Bronchial epithelial cell (primary cell): ENCODE results near the gene TNNI3. TPM values are rescaled to one million over a fixed set of nuclear protein-coding genes. Genes with fewer than 3 reads are reported as not detected.
"Not testable (repeated sequence)": the region's sequence is repeated elsewhere in the genome, so short reads cannot be mapped to it uniquely, and the experiment has no call there.

Experiments used
- DNase-seq: peaks from one replicate; pipeline ENCODE4 v3.0.0-alpha.2; 2010; ENCODE audit warnings: low read depth
- FAIRE-seq: peaks from 2 replicates; lab custom pipeline; 2011; peaks lifted over from hg19 to GRCh38; lab: Jason Lieb, UNC
- H3K27me3 ChIP-seq: 2 replicates; pipeline ENCODE4 v1.5.1; 2011; ENCODE audit warnings: low read length; ENCODE audit not compliant: control insufficient read depth, insufficient read depth
- H3K36me3 ChIP-seq: 2 replicates; pipeline ENCODE4 v1.5.1; 2011; ENCODE audit warnings: low read length; ENCODE audit not compliant: control insufficient read depth, insufficient read depth
- H3K4me3 ChIP-seq: 2 replicates; pipeline ENCODE4 v1.5.1; 2011; ENCODE audit warnings: mild to moderate bottlenecking, low read depth, low read length, control low read depth
- total RNA-seq: library from RNA; depleted of rRNA; stranded (reverse); fragments of >200 nt; gene quantifications from 2 replicates; pipeline ENCODE4 v1.2.1, GENCODE V29; 2014
- TF ChIP-seq, protein P1 (sequence below): IDR thresholded peaks from 2 replicates; pipeline ENCODE4 v1.5.1; 2011; ENCODE audit warnings: mild to moderate bottlenecking, moderate library complexity, low read length, control low read depth, inconsistent platforms; ENCODE audit not compliant: insufficient read depth, severe bottlenecking

Gene TNNI3
- total RNA-seq, 1 donor from 2014 or later: 0.53 TPM

DNA sequence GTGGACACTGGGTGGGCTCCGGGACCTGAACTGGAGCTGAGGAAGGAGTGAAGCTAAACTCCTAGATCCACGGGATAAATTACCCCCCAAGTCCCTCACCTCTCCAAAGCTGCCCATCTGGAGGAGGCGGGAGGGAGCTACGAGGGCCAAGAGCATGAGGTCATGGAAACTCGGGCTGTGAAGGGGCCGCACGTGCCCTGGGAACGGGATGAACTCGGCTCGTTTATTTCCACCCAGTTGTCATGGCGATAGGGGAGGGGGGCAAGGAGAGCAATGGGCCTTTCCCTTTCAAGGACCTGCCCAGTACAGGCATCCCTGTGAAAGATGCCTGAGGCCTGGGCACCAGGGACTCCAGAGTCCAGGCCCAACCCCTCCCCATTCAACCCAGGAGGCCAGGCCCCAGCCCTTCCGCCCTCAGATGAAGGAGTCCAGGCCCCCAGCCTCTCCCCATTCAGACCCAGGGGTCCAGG lies 43.9 kb downstream of the TNNI3 start:
- Histone ChIP-seq H3K4me3 (no peak overlapping the region), H3K27me3 (no peaks in the 10 kb centered on the region), H3K36me3 (peaks cover 7% of the 10 kb centered on the region)
- TF ChIP-seq, protein P1, sequence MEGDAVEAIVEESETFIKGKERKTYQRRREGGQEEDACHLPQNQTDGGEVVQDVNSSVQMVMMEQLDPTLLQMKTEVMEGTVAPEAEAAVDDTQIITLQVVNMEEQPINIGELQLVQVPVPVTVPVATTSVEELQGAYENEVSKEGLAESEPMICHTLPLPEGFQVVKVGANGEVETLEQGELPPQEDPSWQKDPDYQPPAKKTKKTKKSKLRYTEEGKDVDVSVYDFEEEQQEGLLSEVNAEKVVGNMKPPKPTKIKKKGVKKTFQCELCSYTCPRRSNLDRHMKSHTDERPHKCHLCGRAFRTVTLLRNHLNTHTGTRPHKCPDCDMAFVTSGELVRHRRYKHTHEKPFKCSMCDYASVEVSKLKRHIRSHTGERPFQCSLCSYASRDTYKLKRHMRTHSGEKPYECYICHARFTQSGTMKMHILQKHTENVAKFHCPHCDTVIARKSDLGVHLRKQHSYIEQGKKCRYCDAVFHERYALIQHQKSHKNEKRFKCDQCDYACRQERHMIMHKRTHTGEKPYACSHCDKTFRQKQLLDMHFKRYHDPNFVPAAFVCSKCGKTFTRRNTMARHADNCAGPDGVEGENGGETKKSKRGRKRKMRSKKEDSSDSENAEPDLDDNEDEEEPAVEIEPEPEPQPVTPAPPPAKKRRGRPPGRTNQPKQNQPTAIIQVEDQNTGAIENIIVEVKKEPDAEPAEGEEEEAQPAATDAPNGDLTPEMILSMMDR: no peak
- no peak for FAIRE-seq
- no peak for DNase-seq

DNA sequence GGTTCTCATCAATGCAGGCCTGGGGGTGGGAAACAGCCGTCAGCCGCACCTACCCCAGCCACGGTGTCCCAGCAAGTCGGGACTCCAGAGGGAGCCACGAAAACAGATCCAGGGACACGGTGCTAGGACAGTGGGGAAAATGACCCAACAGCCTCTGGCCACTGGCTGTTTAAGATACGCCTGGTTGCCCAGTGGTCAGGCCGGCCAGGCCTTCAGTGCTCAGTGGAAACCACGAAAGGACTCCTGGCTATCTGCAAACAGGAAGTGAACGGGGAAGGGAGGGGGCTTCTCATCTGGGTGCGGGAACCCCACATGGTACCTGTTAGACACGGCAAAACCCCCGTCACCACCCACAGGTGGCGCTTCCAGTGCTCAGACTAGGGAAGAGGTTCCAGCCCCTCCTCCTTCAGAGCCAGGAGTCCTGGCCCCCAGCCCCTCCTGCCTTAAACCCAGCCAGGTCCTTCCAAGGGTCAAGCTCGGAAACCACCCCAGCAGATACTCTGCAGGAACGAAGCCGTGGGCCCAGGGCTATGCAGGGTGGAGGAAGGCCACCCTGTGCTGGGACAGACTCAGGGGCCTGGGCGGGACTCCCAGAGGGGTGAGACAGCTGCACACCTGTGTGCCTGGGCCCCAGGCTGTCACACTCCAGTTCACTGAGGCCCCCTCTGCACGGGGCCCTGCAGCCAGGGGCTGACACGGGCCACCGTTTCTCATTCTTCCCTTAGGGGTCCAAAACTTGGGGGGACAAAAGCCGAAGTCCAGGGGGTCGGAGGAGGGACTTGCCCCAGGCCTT lies 44.6 kb downstream of the TNNI3 start:
- TF ChIP-seq, protein P1: peak; percentile 13
- Histone ChIP-seq H3K36me3 (peaks cover 7% of the 10 kb centered on the region), H3K4me3 (no peak overlapping the region), H3K27me3 (no peaks in the 10 kb centered on the region)
- FAIRE-seq: no peak
- DNase-seq: no peak

DNA sequence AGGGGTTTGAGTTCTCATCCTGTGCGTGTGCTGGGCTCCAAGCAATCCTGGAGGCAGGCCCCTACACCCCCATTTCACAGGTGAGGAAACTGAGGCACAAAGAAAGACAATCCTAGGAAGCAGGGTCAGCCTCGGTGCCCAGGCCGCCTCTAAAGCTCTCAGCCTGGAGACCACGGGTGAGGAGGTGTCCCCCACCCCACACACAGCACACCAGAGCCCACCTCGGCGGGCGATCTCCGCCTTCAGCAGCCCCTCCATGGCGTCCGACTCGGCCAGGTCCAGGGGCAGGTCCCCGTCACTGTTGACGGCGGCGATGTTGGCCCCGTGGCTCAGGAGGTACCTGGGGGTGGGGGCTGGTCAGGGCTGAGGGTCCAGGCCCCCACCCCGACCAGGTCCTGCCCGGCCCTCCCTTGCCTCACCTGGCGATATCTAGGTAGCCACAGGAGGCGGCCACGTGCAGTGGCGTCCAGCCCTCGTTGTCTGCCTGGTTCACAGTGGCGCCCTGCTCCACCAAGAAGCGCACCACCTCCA lies 45.2 kb downstream of the TNNI3 start:
- no peak for FAIRE-seq
- H3K36me3 ChIP-seq: peaks cover 7% of the 10 kb centered on the region

DNA sequence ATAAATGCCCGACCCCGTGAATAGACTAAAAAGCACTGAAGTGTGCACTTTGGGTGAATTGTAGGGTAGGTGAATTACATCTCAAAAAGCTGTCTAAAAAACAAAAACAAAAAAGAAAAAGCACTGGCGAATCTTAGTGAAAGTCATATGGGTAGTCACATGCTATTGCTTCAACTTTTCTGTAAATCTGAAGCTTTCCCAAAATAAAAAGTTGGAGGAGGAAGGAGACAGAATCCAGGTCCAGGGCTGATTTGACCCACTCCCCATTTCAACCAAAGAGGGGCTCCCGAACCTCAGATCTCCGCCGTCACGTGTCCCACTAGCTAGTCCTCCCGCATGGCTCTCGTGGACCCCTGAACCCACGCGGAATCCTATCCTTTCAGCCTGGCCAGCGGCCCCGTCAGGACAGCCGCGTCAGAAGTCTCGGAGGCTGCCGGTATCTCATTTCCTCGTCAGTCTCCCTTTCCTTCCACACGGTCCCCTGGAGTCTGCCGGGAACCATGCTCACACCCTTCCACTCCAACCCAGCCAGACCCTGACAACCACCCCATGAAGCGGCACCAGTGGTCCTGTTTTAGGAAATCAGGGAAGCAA lies 46.2 kb downstream of the TNNI3 start:
- Histone ChIP-seq H3K4me3 (no peak overlapping the region), H3K27me3 (no peaks in the 10 kb centered on the region), H3K36me3 (peaks cover 7% of the 10 kb centered on the region)
- DNase-seq: no peak
- FAIRE-seq: no peak
- TF ChIP-seq, protein P1: no peak

More for the DNA sequence above, 45.2 kb downstream of the TNNI3 start:
- DNase-seq: no peak
- TF ChIP-seq, protein P1: no peak
- Histone ChIP-seq H3K27me3 (no peaks in the 10 kb centered on the region), H3K4me3 (no peak overlapping the region)

DNA sequence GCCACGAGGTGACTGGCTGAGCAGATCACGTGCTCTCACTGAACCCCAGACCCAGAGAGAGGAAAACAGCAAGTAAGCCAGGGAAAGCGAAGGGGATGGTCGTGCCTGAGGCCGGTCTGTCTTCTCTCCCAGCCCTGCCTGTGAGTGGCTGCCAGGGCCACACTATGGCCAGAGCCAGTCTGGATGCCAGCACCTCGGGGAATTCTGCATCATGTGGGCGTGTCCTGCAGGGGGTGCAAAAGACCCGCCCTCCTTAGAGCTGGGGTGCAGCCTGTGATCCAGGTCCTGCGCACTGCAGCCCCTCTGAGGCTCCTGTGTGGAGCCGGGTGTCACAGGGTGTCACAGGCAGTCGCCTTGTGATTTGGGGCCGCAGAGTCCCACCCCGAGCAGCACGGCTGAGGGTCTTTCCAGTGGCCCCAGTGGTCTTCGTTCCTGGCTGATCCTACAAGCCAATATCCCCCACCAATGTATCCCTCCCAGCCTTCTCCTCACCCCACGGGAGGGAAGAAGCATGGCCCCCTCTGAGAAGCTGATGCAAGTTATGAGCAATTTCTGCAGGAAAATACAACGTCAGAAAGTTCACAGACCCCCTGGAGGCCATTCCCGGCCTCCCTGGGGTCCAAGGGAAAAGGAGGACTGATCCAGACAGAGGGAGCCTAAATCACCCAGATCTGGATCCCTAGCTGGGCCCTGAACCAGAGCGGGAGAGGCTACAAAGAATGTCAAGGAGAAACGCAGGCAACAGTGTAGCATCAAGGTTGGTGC lies 47.8 kb downstream of the TNNI3 start:
- H3K27me3 ChIP-seq: no peaks in the 10 kb centered on the region
- no peak overlapping the region for H3K4me3 ChIP-seq
- TF ChIP-seq, protein P1: no peak
- H3K36me3 ChIP-seq: peaks cover 7% of the 10 kb centered on the region
- no peak for FAIRE-seq
- no peak for DNase-seq

DNA sequence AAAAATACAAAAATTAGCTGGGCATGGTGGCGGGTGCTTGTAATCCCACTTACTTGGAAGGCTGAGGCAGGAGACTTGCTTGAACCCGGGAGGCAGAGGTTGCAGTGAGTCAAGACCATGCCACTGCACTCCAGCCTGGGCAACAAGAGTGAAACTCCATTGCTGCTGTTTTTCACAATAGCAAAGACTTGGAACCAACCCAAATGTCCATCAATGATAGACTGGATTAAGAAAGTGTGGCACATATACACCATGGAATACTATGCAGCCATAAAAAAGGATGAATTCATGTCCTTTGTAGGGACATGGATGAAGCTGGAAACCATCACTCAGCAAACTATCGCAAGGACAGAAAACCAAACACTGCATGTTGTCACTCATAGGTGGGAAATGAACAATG lies 50.3 kb downstream of the TNNI3 start:
- not testable (repeated sequence) for DNase-seq, H3K4me3 ChIP-seq, H3K27me3 ChIP-seq, FAIRE-seq
- H3K36me3 ChIP-seq: peaks cover 11% of the 10 kb centered on the region
